GM12873 (cell line): Measurements from ENCODE around the gene ENTPD1.

Experiments
- TF ChIP-seq, protein P1 (sequence below): IDR thresholded peaks from 2 replicates; pipeline ENCODE4 v1.5.1; 2012; ENCODE audit warnings: low read depth, mild to moderate bottlenecking, moderate library complexity, low read length, control low read depth; ENCODE audit not compliant: insufficient read depth; ENCODE audit errors: missing control alignments

ENTPD1 gene

DNA sequence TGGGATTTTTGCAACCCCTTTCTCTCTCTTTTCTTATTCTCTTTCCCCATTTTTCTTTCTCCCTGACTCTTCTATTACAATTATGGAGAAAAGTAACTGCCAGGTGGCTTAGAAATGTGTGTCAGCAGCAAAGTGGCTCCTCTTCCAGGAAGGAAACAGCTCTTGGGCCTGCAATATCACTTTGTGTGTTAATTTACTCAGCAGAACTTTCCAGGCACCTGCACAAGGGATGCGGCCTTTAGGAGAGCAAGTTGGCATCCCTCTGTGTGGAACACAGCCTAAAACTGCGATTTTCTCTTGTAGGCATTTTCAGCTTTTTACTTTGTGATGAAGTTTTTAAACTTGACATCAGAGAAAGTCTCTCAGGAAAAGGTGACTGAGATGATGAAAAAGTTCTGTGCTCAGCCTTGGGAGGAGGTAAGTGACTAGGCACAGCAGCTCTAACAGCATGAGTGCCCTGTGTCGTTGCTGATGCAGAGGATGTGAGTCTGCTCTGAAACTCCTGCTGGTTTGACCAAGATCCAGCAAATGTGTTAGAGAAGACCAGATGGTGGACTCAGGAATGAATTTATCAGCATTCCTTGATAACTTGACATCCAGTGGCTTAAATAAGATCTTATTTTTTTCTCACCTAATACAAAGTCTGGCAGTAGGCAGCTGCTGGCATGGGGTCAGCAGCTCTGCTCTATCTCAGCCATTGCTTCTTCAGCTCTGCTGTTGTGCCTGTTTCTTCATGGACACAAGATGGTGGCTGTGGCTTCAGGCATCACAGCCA, 104.4 kb downstream of the ENTPD1 start:
- TF ChIP-seq, protein P1, sequence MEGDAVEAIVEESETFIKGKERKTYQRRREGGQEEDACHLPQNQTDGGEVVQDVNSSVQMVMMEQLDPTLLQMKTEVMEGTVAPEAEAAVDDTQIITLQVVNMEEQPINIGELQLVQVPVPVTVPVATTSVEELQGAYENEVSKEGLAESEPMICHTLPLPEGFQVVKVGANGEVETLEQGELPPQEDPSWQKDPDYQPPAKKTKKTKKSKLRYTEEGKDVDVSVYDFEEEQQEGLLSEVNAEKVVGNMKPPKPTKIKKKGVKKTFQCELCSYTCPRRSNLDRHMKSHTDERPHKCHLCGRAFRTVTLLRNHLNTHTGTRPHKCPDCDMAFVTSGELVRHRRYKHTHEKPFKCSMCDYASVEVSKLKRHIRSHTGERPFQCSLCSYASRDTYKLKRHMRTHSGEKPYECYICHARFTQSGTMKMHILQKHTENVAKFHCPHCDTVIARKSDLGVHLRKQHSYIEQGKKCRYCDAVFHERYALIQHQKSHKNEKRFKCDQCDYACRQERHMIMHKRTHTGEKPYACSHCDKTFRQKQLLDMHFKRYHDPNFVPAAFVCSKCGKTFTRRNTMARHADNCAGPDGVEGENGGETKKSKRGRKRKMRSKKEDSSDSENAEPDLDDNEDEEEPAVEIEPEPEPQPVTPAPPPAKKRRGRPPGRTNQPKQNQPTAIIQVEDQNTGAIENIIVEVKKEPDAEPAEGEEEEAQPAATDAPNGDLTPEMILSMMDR, result no peak

DNA sequence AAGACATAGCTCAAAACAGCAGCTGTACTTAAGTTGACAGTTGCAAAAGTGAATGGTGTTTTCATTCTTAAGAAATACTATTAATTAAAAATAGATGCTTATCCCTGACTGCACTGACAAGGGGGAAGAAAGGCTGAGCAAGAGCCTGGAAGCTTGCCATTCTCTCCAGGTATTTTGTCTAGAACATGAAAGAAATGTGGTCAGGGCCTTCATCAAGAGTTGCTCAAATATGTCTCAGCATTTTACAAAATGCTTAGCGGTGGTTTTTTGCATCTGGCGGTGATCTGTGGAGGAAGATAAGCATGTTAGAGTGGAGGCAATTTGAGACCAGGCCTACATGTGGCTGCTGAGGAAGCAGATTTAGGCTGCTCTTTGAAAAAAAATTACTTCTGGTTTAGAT, 105.4 kb downstream of the ENTPD1 start:
- TF ChIP-seq, protein P1, result no peak

DNA sequence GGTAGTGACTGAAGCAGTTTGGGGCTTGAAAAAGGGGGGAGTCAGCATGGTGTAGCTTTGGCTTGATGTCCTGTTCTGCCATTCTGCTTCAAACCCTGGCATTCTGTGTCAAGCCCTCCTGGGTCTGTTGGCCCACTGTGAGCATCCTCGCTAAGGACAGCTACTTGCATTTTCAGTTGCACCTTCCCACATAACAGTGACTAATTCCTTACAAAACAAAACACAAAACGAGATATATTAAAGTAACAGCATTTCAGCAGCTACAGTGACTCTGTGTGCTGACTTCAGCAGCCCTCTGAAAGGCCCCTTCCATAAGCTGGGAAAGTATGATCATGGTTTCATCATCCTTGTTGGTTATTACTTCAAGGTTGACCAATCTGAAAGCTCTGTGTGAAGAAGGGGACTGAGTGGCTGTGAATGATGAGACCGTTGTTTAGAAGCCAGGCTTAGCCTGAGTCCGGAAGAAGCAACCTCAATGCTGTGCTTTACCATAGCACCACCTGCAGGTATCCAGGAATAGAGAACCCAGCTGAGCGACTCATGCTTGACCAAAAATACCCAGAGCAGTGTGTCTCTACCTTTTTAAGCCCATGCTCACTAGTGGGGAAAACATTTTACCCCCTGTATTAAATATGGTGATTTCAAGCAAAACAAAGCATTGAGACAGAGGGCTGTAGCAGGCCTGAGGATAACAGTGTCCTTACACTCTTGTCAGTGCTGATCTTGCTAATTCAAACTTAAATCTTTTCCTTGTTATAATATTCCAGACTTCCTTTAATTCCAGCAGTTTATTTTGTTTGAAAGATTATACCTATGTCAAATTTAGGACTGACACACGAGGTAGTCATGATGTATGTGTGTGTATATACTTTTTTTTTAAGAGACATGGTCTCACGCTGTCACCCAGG, 109.2 kb downstream of the ENTPD1 start:
- TF ChIP-seq, protein P1, result peak; percentile 77

DNA sequence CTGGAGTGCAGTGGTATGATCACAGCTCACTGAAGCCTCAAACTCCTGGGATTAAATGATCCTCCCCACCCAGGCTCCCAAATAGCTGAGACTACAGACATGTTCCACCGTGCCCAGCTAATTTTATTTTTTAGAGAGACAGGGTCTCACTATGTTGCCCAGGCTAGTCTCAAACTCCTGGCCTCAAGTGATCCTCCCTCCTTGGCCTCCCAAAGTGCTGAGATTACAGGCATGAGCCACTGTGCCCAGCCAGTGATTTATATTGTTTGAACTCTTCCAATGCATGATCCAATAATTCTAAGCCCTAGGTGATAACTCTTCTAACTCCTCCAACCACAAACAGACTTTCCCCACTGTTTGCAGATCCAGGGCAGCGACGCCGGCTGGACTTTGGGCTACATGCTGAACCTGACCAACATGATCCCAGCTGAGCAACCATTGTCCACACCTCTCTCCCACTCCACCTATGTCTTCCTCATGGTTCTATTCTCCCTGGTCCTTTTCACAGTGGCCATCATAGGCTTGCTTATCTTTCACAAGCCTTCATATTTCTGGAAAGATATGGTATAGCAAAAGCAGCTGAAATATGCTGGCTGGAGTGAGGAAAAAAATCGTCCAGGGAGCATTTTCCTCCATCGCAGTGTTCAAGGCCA, 110.0 kb downstream of the ENTPD1 start:
- TF ChIP-seq, protein P1, result no peak

DNA sequence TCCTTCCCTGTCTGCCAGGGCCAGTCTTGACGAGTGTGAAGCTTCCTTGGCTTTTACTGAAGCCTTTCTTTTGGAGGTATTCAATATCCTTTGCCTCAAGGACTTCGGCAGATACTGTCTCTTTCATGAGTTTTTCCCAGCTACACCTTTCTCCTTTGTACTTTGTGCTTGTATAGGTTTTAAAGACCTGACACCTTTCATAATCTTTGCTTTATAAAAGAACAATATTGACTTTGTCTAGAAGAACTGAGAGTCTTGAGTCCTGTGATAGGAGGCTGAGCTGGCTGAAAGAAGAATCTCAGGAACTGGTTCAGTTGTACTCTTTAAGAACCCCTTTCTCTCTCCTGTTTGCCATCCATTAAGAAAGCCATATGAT, 110.5 kb downstream of the ENTPD1 start:
- TF ChIP-seq, protein P1, result no peak

DNA sequence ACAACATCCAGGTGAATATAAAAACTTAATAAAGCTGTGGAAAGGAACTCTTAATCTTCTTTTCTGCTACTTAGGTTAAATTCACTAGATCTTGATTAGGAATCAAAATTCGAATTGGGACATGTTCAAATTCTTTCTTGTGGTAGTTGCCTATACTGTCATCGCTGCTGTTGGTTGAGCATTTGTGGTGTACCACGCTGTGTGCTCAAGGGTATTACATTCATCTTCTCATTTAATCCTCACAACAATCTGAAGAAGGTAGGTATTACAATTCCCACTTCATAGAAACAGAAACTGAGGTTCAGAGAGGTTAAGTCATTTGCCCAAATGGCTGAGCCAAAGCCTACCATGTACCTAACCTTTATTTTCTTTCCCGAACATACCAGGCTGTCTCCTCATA, 111.9 kb downstream of the ENTPD1 start:
- TF ChIP-seq, protein P1, result no peak

DNA sequence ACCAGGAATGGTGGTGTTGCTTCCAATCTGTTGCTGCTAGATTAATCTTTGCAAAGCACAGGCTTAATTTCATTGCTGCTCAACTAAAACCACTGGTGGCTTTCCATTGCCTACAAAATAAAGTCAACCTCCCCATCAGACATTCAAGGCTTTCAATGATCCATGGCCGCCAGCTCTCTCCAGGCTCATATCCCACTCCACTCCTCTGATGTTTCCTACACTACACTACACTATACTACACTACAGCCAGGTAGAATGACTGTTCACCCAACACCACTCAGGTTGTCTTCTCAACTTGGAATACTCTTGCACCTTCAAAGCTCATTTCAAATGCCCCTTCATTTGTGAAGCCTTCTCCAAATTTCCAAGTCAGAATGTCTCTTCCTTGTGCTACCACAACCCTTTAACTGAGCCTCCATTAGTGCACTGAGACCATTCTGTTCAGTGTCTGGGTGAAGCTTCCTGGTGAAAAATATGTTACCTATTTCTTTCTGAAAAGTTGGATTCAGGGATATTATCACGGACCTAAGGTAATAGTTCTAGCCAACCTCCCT, 116.3 kb downstream of the ENTPD1 start:
- TF ChIP-seq, protein P1, result no peak
